Right kidney (tissue), 1 donor: ENCODE data around the gene ANGPT4.
"Not testable (repeated sequence)": the region's sequence is repeated elsewhere in the genome, so short reads cannot be mapped to it uniquely, and the experiment has no call there.

Experiments used
- DNase-seq: peaks from one replicate; pipeline ENCODE4 v3.0.0-alpha.2; 2016

The ANGPT4 gene

DNA sequence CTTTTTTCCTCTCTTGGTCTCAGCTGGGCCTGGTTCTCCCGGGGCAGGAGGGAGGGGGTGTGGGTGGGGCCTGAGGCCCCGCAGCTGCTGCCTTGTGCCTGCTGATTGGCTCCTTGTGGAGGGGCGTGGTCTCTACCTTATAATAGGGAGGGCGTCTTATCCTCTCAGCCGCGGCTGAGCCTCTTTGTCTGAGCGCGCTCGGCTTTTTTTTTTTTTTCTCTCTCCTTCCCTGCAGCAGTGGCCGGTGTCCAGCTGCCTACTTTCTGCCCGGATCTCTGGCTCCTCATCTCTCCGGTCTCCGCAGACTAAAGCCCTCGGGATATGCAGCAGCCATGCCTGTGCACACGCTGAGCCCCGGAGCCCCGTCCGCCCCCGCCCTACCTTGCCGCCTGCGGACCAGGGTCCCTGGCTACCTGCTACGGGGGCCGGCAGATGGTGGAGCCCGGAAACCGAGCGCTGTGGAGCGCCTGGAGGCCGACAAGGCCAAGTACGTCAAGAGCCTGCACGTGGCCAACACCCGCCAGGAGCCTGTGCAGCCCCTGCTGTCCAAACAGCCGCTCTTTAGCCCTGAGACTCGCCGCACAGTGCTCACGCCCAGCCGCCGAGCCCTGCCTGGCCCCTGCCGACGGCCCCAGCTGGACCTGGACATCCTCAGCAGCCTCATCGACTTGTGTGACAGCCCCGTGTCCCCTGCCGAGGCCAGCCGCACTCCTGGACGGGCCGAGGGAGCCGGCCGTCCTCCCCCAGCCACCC lies 71.5 kb downstream of the ANGPT4 start:
- peak; percentile 74 for DNase-seq

DNA sequence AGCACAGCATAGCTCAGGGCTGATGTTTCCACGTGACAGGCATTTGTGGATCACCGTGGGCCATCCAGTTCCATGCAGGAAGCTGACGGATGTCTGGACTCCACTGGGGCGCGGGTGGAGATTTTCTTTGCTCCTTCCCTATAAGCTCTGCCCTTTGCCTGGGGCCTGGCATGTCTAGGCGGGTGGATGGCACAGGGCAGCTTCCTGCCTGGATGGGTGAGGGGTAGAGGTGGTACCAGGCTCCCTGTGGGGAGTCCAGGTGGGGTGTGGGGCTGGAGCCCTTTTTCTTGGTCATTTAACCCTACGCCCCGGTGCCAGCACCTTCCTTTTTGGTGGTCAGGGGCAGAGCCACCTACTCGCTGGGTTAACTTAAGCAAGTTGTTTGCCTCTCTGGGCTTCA lies 72.2 kb downstream of the ANGPT4 start:
- no peak for DNase-seq

DNA sequence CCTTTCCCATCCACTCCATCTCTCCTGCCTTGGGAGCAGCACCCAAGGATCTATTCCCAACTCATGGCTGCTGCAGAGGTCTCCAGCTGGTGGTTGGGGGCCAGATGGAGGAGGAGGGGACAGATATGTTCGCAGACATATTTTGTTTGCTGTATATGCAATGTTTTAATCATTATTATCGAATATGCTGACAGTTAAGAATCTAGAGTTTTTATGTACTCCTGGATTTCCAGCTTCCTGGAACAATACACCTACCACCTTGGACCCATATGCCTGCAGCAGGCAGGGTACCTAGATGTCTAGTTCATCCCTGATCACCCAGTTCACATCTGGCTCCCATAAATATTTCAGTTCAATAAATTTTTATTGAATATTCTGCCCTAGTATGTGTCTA lies 73.6 kb downstream of the ANGPT4 start:
- no peak for DNase-seq

DNA sequence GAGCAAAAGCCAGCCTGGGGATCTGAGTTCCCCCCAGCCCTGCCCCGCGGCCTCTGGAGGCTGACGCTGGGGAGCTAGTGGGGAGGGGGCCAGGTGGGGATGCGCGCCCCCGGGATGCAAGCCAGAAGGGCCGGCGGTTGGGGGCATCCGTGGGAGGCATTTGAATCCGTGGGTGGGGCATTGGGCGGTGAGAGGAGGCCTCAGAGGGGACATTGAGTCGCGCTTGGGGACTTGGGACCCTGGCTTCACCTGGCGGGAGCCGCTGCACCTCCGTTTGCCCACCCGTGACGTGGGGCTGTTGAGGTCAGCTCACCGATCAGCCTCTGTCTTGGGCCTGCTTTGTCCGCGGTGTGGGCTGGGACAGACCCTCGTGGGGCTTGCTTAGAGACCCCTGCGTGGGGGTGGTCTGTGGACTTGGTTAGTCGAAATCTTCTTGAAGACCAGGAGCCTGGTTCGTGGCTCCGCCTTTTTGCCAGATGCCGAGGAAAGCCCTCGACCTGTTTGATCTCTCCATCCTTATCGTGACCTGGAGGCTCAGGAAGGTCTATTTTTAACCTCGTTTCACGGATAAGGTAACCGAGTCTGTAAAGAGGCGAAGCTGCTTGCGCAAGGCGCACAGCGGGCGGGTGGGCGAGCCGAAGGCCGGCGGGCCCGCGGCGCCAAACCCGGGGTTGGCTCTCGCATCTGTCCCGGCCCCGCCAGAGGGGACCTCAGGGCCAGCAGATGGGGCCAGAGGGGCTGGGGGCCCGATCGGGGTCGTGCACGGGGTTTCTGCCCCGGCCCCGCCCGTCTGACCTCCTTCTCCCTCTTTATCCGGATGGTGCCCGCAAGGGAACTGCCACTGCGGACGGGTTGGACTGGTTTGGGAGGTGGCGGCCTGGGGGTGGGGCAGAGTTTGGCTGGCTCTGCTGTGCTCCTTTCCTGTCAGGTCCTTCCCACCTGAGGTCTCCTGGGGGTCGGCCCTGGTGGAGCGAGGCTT lies 74.3 kb downstream of the ANGPT4 start:
- peak; percentile 52 for DNase-seq

- peak; percentile 52 for DNase-seq
Measured at GRCh38 chr20:840858-841567, 75.1 kb downstream of the ANGPT4 start.

- no peak for DNase-seq
Measured at GRCh38 chr20:840503-840857, 75.7 kb downstream of the ANGPT4 start.

DNA sequence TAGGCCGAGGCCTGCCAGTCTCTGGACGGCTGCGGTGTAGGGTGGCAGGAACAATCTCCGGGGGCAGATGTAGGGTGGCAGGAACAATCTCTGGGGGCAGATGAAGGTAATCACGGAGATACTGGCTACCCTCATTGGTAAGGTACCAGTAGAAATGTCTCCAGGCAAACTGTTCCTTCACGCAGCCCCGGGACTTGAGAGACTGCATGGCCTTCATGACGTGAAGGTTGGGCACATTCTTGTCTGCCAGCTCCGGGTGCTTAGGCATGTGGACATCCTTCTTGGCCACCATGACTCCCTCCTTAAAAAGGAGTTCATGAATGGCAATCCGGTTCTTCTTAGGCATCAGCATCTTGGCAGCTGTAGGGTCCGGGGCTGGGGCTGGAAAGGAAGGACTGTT lies 76.5 kb downstream of the ANGPT4 start:
- no peak for DNase-seq

DNA sequence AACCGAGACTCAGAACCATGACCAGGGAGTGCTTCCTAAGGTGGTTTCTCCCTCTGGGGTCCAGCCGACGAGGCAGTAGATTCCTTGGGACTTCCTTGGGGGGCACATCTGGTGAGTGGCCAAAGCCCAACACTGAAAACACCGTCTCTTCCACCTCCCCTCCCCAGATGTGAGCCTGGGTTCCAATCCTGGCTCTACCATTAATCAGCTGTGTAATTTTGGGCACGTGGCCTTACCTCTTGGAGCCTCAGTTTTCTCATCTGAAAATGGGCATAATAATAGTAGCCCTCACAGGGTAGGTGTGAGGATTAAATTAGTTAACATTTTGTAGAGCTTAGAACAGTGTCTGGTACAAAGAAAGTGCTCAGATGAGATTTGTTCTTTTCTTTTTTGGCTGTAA lies 77.1 kb downstream of the ANGPT4 start:
- no peak for DNase-seq

GRCh38 chr20:836190-836589 lies 79.9 kb downstream of the ANGPT4 start:
- DNase-seq: no peak

DNA sequence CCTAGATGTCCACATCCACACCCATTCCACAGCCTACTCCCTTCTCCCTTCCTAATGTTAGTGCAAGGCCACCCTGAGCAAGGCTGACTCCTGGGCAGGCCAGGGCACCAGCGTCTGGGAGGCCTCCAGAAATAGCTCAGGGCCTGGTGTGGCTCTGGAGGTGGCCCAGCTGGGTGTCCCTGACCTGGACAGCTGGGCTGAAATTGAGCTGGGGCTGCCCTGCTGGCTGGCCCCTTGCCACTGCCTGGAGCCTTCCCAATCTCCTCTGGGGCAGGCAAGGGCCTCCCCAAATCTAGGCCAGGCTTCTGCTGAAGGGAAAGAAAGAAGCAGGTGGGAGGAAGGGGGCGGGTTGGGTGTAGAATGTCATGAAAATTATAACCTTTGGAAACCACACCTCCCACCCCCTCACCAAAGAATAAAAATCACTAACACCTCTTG lies 80.5 kb downstream of the ANGPT4 start:
- no peak for DNase-seq

DNA sequence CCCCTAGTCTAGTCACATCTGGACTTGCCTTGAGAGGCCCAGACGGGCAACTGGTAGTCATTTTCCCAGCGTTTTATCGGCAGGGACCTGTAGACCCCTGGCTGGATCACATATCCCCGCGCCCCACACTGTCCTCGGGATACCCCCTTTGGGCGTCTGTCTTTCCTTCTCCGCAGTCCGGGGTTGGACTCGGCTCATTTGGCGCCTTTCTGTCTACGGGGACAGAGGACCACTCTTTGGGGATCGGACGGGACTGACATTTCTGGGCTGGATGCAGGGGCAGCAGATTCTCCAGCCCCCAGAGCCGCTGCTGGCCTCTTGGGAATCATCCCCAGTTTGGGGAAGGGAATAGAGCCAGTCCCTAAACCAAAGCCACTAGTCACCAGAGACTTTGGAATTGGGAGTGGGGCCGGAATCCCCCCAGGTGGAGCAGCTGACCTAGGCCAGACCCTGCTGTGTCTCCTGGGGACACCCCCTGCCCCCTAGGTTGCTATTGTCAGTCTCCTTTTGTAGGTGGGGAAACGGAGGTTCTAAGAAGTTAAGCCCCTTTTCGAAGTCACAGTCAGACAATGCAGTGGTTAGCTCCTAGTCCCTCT lies 81.9 kb downstream of the ANGPT4 start:
- no peak for DNase-seq

- peak; percentile 94 for DNase-seq
Measured at GRCh38 chr20:833450-834150, 82.5 kb downstream of the ANGPT4 start, which contains the start of gene FAM110A. TSS of gene FAM110A (plus strand) at chr20:833715. CDS start at chr20:844805, 11,090 bp downstream.

DNA sequence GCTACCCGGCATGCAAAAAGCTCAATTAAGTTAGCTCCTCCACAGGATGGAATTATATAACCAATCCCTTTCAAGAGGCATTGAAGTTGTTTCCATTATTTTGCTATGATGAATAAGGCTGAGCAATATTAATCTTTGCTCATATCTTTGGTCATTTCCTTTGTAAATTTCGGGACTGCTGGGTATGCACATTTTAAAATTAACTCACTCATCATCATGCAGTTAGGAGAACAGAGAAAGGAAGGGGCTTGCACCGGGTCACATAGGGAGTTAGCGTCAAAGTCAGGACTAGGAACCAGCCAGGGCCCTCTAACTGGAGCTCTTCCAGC lies 83.0 kb downstream of the ANGPT4 start:
- no peak for DNase-seq

GRCh38 chr20:831956-832355 lies 84.2 kb downstream of the ANGPT4 start:
- DNase-seq: no peak

GRCh38 chr20:831251-831650 lies 84.9 kb downstream of the ANGPT4 start:
- no peak for DNase-seq

DNA sequence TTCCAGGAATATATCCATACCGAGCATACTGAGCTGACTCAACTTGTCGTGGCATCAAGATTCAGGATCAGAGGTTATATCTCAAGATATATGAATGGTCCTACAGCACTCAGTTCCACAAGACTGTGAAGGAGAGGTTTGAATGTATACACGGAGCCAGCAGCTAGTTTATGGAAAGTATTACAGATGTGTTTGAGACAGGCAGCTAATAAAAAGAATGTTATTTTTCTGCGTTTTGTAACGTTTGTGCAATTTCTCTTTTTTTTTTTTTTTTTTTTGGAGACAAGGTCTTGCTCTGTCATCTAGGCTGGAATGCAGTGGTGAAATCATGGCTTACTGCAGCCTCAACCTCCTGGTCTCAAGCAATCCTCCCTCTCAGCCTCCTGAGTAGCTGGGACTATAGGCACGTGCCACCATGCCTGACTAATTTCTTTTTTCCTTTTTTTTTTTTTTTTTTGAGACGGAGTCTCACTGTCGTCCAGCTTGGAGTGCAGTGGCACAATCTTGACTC lies 86.1 kb downstream of the ANGPT4 start:
- DNase-seq: no peak

GRCh38 chr20:829551-829950 lies 86.6 kb downstream of the ANGPT4 start:
- no peak for DNase-seq

- no peak for DNase-seq
Measured at GRCh38 chr20:828987-829386, 87.1 kb downstream of the ANGPT4 start.

GRCh38 chr20:827981-828380 lies 88.2 kb downstream of the ANGPT4 start:
- not testable (repeated sequence) for DNase-seq

GRCh38 chr20:826695-827323 lies 89.3 kb downstream of the ANGPT4 start:
- DNase-seq: no peak
